ACC112 (cell line): Measurements from ENCODE around the gene TCF7L2.

Experiments used
- H2AFZ ChIP-seq: fragments of 200-600 bp; sonication (generic); one replicate; pipeline ENCODE4 v1.6.0; 2017; ENCODE audit warnings: antibody characterized with exemption, low read length; ENCODE audit not compliant: unreplicated experiment
- H3K27ac ChIP-seq: fragments of 200-600 bp; sonication (generic); 2 replicates; pipeline ENCODE4 v1.5.1; 2014; ENCODE audit warnings: low read depth, mild to moderate bottlenecking, antibody characterized with exemption, low read length, moderate library complexity
- H3K27me3 ChIP-seq: fragments of 200-600 bp; sonication (generic); 2 replicates; pipeline ENCODE4 v1.6.1; 2014; ENCODE audit warnings: mild to moderate bottlenecking, antibody characterized with exemption, low read length, moderate library complexity, mixed read lengths; ENCODE audit not compliant: insufficient read depth
- H3K36me3 ChIP-seq: fragments of 200-600 bp; sonication (generic); 2 replicates; pipeline ENCODE4 v1.6.1; 2016; ENCODE audit warnings: mild to moderate bottlenecking, antibody characterized with exemption, low read length, moderate library complexity, mixed read lengths; ENCODE audit not compliant: insufficient read depth
- H3K4me1 ChIP-seq: fragments of 200-600 bp; sonication (generic); one replicate; pipeline ENCODE4 v1.6.1; 2016; ENCODE audit warnings: low read length, mixed read lengths; ENCODE audit not compliant: insufficient read depth, unreplicated experiment, control insufficient read depth
- H3K4me3 ChIP-seq: fragments of 200-600 bp; sonication (generic); 2 replicates; pipeline ENCODE4 v1.5.1; 2014; ENCODE audit warnings: mild to moderate bottlenecking, low read depth, low read length
- H3K79me2 ChIP-seq: fragments of 200-600 bp; sonication (generic); one replicate; pipeline ENCODE4 v1.6.0; 2016; ENCODE audit warnings: low read length; ENCODE audit not compliant: control insufficient read depth, unreplicated experiment, insufficient read depth

TCF7L2 gene

DNA sequence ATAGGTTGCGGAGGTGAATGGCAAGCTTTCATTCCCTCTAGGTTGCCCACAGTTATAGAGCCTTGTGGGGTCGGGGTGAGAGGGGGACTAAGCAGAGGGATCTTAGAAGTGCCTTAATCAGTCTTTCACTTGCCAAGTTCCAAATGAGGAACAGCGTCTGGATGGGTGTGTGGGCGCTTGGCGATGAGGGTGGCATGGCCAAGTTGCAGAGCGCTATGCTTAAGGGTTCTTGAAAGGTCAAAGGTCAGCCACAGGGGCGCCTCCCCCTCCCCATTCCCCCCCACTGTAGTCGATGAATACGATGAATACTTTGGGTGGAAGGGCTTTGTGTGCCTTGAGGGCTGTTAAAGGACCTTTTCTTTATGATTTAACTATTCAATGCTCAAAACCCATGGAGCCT is 185.0 kb downstream of the TCF7L2 start:
- Histone ChIP-seq H3K79me2 (peaks cover 29% of the 10 kb centered on the region), H3K4me1 (peaks cover 29% of the 10 kb centered on the region), H2AFZ (no peak overlapping the region), H3K27ac (no peak overlapping the region), H3K27me3 (no peaks in the 10 kb centered on the region), H3K36me3 (no peaks in the 10 kb centered on the region), H3K4me3 (no peak overlapping the region)

DNA sequence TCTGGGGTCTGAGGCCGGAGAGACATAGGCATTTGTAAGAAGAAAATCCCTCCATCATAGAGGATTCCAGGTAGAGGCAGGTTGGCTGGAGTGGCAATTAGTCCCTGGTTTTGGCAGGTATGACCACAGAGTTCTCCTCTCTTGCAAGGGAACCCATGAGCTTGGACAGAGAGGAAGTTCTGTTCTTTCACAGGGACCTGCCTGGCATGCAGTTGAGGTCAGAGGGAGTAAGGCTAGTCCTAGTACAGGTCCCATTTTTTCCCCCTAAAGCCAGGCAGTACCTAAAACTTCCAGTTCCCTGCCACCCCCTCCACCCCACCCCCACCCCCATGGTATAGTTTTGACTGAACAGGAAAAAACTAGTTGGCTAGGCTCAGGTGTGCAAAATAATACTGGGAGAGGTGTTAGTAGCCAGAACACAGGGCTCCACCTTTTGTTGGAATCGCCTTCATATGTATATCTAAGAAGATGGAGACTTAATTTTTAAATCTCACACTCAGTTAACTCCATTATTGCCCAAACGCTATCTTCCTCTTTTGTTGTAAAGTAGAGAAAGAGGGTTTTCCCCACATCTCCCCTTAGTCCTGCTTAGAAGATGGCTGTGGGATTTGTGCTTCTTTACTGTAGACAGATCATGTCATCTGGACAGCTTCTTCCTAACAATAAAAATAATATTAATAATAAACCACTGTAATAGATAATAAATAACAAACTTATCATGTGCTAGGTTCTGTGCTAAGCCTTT is 188.1 kb downstream of the TCF7L2 start:
- H3K27ac ChIP-seq = no peak overlapping the region
- peaks cover 10% of the 10 kb centered on the region for H3K79me2 ChIP-seq

DNA sequence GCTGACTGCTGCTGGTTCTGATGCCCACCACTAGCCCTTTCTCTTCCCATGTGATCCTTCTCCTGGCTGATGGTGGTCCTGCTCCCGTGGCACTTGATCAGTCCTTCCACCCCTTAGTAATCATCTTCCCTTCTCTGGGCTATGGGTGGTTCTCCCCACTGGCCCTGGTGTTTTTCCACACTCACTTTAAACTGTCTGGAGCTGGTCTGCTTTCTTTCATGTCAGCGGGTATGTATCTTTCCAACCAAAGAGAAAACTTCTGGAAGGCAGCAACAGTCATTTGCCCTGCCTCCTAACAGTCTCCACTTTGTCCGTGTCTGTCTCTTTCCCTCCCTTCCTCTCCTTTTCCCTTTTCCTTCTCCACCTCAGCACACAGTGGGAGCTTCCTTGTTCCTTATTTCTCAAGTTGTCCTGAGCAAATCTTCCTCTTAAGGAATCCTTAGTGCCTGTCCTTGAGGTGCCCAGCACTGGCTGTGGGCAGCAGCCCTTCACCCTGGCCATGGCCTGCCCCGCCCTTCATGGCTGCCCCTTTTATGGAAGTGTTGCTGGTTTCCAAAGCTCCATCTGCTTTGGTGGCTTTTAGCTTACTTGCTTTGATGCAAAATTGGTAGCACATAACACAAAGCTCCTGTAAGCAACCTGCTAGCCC is 189.0 kb downstream of the TCF7L2 start:
- Histone ChIP-seq H3K27ac (no peak overlapping the region), H3K27me3 (no peaks in the 10 kb centered on the region), H3K4me3 (no peak overlapping the region), H3K4me1 (no peaks in the 10 kb centered on the region), H3K79me2 (peaks cover 10% of the 10 kb centered on the region), H2AFZ (no peak overlapping the region), H3K36me3 (no peaks in the 10 kb centered on the region)

More for the DNA sequence above, 188.1 kb downstream of the TCF7L2 start:
- Histone ChIP-seq H3K4me1 (peaks cover 6% of the 10 kb centered on the region), H2AFZ (no peak overlapping the region), H3K36me3 (no peaks in the 10 kb centered on the region), H3K4me3 (no peak overlapping the region), H3K27me3 (no peaks in the 10 kb centered on the region)

DNA sequence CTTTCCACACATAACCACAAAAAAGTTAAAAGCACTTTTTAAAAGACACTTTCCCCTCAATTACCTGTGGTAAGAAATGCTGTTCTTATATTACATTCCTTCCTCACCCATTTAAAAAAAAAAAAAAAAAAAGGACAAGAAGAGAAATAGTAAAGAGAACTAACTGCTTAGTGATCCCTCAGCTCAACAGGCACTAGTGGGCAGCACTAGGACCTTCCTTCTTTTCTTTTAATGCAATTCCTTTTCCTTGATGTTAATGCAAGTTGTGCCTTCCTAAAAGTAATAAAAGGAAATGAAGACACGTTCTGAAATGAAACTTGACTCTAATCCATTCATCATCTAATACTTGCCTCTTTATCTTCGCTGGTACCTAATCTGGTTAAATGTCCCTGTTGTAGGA is 189.7 kb downstream of the TCF7L2 start:
- Histone ChIP-seq H3K4me3 (no peak overlapping the region), H3K27me3 (no peaks in the 10 kb centered on the region), H2AFZ (no peak overlapping the region), H3K27ac (no peak overlapping the region), H3K36me3 (no peaks in the 10 kb centered on the region), H3K4me1 (no peaks in the 10 kb centered on the region), H3K79me2 (peaks cover 7% of the 10 kb centered on the region)

DNA sequence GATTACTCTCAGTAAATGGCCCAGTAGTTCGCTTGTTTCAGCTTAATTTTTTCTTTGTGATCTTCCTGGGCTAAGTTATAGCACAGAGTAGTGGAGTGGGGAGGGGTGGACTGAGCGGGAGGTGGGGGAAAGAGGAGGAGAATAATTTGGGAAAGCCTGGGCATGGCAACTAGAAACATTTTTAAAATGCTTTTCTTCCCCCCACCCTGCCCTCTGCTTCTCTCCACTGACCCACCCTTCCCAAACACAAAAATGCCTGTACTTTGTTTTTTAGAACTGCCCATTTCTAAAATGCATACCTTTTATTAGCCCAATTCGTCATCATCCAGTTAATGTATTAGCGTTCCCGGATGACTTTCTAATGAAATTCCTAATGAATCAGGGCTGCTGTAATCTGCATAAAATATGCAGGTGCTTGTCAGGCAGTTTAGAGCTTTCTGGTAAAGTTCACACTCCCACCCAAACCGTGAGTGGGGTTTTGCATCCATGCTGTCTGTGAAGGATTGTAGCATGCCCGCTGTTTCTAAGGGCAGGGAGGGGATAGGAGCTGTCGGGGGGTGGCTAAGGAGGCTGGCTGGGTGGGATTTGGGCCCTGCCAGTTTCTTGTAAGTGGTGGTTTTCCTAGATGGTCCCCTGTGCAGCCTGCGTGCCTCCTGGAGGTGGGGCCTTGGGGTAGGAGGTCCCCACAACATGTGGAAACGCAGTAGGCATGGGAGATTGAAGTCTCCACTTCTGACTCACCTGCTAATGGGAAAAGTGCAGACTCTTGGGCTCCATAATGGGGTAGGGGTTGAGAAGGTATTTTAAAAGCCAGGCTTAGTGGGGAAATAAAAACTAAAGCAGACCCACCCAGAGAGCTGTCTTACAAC is 190.3 kb downstream of the TCF7L2 start:
- Histone ChIP-seq H3K79me2 (peaks cover 7% of the 10 kb centered on the region), H3K36me3 (no peaks in the 10 kb centered on the region)

DNA sequence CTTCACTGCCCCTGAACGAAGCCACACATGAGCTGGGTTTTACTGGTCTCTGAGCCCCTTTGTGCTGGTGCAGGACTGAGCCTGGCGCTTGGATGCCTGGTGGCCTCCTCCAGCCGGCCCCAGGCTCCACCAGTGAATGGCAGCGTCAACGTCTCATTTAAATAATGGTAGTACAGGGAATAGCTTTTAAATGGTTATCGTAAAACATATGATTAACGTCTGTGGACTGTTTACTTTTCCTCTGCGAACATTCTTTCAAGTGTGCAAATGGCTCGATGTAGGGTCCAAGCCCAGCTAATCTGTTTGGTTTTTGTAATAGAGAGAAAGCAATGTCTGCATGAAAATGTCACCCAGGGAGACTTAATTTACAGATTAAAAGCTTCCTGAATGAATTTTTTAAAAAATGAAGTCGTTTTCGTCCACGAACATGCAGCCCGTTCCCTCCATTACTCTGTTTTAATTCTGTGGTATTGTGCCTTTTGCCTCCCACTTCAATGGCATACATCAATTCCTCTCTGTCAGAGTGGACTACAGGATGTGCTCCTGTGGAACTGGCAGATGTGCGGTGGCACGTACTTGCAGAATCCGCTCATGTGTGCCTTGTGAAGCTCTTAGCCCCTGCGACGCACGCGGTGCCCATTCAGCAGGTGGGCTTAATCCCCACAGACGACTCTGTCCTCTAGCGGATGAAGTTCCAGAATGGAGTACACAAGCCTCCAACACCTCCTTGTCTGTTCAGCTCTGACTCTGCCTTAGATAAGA is 192.7 kb downstream of the TCF7L2 start:
- no peaks in the 10 kb centered on the region for H3K4me1 ChIP-seq
- no peaks in the 10 kb centered on the region for H3K36me3 ChIP-seq
- H3K27ac ChIP-seq = no peak overlapping the region

More for the DNA sequence above, 190.3 kb downstream of the TCF7L2 start:
- H3K4me1 ChIP-seq = no peaks in the 10 kb centered on the region
- no peak overlapping the region for H3K4me3 ChIP-seq
- H2AFZ ChIP-seq = no peak overlapping the region
- no peak overlapping the region for H3K27ac ChIP-seq
- no peaks in the 10 kb centered on the region for H3K27me3 ChIP-seq

GRCh38 chr10:113144576-113144975 is 194.5 kb downstream of the TCF7L2 start:
- no peaks in the 10 kb centered on the region for H3K27me3 ChIP-seq
- 0 out of 2 replicates have a peak, but pooled peaks cover under 1% of the 10 kb centered on the region for H3K36me3 ChIP-seq
- no peak overlapping the region for H3K4me3 ChIP-seq
- H3K79me2 ChIP-seq = no peaks in the 10 kb centered on the region
- H2AFZ ChIP-seq = no peak overlapping the region
- H3K4me1 ChIP-seq = no peaks in the 10 kb centered on the region
- H3K27ac ChIP-seq = no peak overlapping the region

More for the DNA sequence above, 192.7 kb downstream of the TCF7L2 start:
- H3K79me2 ChIP-seq = no peaks in the 10 kb centered on the region
- H3K4me3 ChIP-seq = no peak overlapping the region
- no peak overlapping the region for H2AFZ ChIP-seq
- H3K27me3 ChIP-seq = no peaks in the 10 kb centered on the region

GRCh38 chr10:113148071-113148825 is 198.2 kb downstream of the TCF7L2 start:
- no peaks in the 10 kb centered on the region for H3K4me1 ChIP-seq
- H3K79me2 ChIP-seq = no peaks in the 10 kb centered on the region
- H3K27ac ChIP-seq = no peak overlapping the region
- peaks cover 32% of the 10 kb centered on the region for H3K36me3 ChIP-seq
- H2AFZ ChIP-seq = no peak overlapping the region
- no peaks in the 10 kb centered on the region for H3K27me3 ChIP-seq
- no peak overlapping the region for H3K4me3 ChIP-seq

GRCh38 chr10:113148901-113149300 is 198.9 kb downstream of the TCF7L2 start:
- Histone ChIP-seq H3K27ac (no peak overlapping the region), H3K79me2 (no peaks in the 10 kb centered on the region), H3K4me1 (no peaks in the 10 kb centered on the region), H3K27me3 (no peaks in the 10 kb centered on the region), H3K36me3 (peaks cover 36% of the 10 kb centered on the region), H2AFZ (no peak overlapping the region), H3K4me3 (no peak overlapping the region)
